Right atrium auricular region (tissue), 2 donors: ENCODE measurements around the gene MAML2. TPM values are rescaled to one million over a fixed set of nuclear protein-coding genes. Genes with fewer than 3 reads are reported as not detected.

Experiments
- DNase-seq: peaks from one replicate; pipeline ENCODE4 v3.0.0-alpha.2; 2019; ENCODE audit warnings: low spot score
- H3K27ac ChIP-seq, 2 donors: fragments of 200-600 bp; sonication (generic); 1 replicate in 1 of 2; 2 replicates in 1 of 2; pipeline ENCODE4 v1.5.1; 2016 to 2019
- H3K27me3 ChIP-seq, 2 donors: fragments of 200-600 bp; sonication (generic); one replicate each; pipeline versions ENCODE4 v1.5.1 to v1.6.0; 2017 to 2019
- H3K36me3 ChIP-seq: fragments of 200-600 bp; sonication (generic); one replicate; pipeline ENCODE4 v1.5.1; 2016
- H3K4me1 ChIP-seq, 2 donors: fragments of 200-600 bp; sonication (generic); one replicate each; pipeline versions ENCODE4 v1.5.1 to v1.6.0; 2017 to 2019
- H3K4me3 ChIP-seq, 2 donors: fragments of 200-600 bp; sonication (generic); 1 replicate in 1 of 2; 2 replicates in 1 of 2; pipeline ENCODE4 v1.5.1; 2017 to 2019; ENCODE audit warnings: mild to moderate bottlenecking in 1 of 2, moderate library complexity in 1 of 2
- H3K9me3 ChIP-seq, 2 donors: fragments of 200-600 bp; sonication (generic); one replicate each; pipeline ENCODE4 v1.5.1; 2019
- CTCF ChIP-seq, 2 donors: fragments of 200-600 bp; sonication (generic); IDR thresholded peaks; one replicate each; pipeline ENCODE4 v1.5.1; 2019; ENCODE audit warnings: antibody characterized with exemption in 2 of 2
- total RNA-seq, 2 donors: library from RNA; depleted of rRNA; stranded (reverse); fragments of >200 nt; gene quantifications; one replicate each; pipeline ENCODE4 v1.1.0, GENCODE V29; 2016

MAML2 gene
- total RNA-seq, 2 donors from 2014 or later, result 7.6 to 16.6 TPM

- TF ChIP-seq CTCF (IDR thresholded peaks at IDR 0.05), result no peak
- DNase-seq, result no peak
- Histone ChIP-seq H3K27ac (peak overlapping the region; percentile 9 to 11), H3K9me3 (no peaks in the 10 kb centered on the region), H3K4me3 (no peak overlapping the region), H3K27me3 (no peaks in the 10 kb centered on the region), H3K36me3 (no peaks in the 10 kb centered on the region), H3K4me1 (peaks cover 0 to 37% of the 10 kb centered on the region in 2 donors)
Measured at GRCh38 chr11:96267496-96268032, 75.4 kb downstream of the MAML2 start.

- no peaks in the 10 kb centered on the region for H3K9me3 ChIP-seq
- H3K27ac ChIP-seq, result peak overlapping the region; percentile 9 to 11
- DNase-seq, result no peak
- no peaks in the 10 kb centered on the region for H3K27me3 ChIP-seq
- H3K36me3 ChIP-seq, result no peaks in the 10 kb centered on the region
- TF ChIP-seq CTCF (IDR thresholded peaks at IDR 0.05), result no peak
- no peak overlapping the region for H3K4me3 ChIP-seq
- peaks cover 0 to 35% of the 10 kb centered on the region in 2 donors for H3K4me1 ChIP-seq
Measured at GRCh38 chr11:96267001-96267495, 75.9 kb downstream of the MAML2 start.

- Histone ChIP-seq H3K27me3 (no peaks in the 10 kb centered on the region), H3K4me1 (peaks cover 0 to 35% of the 10 kb centered on the region in 2 donors), H3K36me3 (no peaks in the 10 kb centered on the region), H3K4me3 (no peak overlapping the region), H3K9me3 (no peaks in the 10 kb centered on the region), H3K27ac (no peak overlapping the region)
- no peak for DNase-seq
- TF ChIP-seq CTCF (IDR thresholded peaks at IDR 0.05), result no peak
Measured at GRCh38 chr11:96265972-96266371, 77.0 kb downstream of the MAML2 start.

GRCh38 chr11:96265220-96265737 is 77.7 kb downstream of the MAML2 start:
- H3K27me3 ChIP-seq, result no peaks in the 10 kb centered on the region
- H3K36me3 ChIP-seq, result no peaks in the 10 kb centered on the region
- no peak overlapping the region for H3K27ac ChIP-seq
- DNase-seq, result no peak
- no peaks in the 10 kb centered on the region for H3K9me3 ChIP-seq
- peaks cover 0 to 39% of the 10 kb centered on the region in 2 donors for H3K4me1 ChIP-seq
- TF ChIP-seq CTCF (IDR thresholded peaks at IDR 0.05), result no peak
- H3K4me3 ChIP-seq, result no peak overlapping the region

DNA sequence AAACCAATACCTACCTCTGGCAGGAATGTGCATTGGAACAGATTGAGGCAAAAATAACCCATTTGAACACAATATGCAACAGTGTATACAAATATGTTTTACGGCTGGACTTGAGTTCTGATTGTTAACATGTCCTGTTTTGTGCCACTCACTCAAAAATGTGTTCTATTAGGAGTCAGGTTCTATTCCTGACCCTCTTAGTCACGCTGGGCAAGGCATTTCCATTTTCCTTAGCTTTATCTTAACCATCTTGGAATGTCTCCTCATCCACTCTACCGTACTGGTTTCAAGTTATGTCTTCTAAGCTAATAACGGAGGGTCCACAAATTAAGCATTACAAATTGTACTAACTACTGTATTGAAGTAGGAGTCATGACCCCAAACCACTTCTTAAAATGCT is 78.6 kb downstream of the MAML2 start:
- Histone ChIP-seq H3K27ac (peak overlapping the region; percentile 33 to 34), H3K4me3 (no peak overlapping the region), H3K9me3 (no peaks in the 10 kb centered on the region), H3K4me1 (peaks cover 0 to 46% of the 10 kb centered on the region in 2 donors), H3K27me3 (no peaks in the 10 kb centered on the region), H3K36me3 (no peaks in the 10 kb centered on the region)
- DNase-seq, result no peak
- TF ChIP-seq CTCF (IDR thresholded peaks at IDR 0.05), result no peak
